Breast epithelium (tissue), 3 donors: Measurements from ENCODE around the gene MSLN.

Source experiments
- CTCF ChIP-seq, 3 donors: fragments of 450-650 bp; IDR thresholded peaks; one replicate each; pipeline ENCODE4 v1.5.1; 2016 to 2017; ENCODE audit warnings: antibody characterized with exemption in 3 of 3, mild to moderate bottlenecking in 3 of 3, moderate library complexity in 3 of 3
- POLR2A ChIP-seq: fragments of 450-650 bp; IDR thresholded peaks from one replicate; pipeline ENCODE4 v1.6.1; 2016; ENCODE audit warnings: antibody characterized with exemption, mild to moderate bottlenecking, moderate library complexity
- POLR2AphosphoS5 ChIP-seq, 3 donors: sonication (generic); formaldehyde crosslinking; IDR thresholded peaks; one replicate each; pipeline ENCODE4 v1.6.1; 2017; ENCODE audit warnings: antibody characterized with exemption in 3 of 3

GRCh38 chr16:785563-786535, 25.3 kb downstream of the MSLN start:
- TF ChIP-seq POLR2AphosphoS5 (IDR thresholded peaks at IDR 0.05): no peak
- TF ChIP-seq CTCF (IDR thresholded peaks at IDR 0.05): peak; percentile 44 to 78 (median 63)
- no peak for TF ChIP-seq POLR2A
